NOMO-1 treated with DMSO at 0.1 percent for 48 hours (cell line): Measurements from ENCODE around the gene SLC38A11.

Source experiments
- DNase-seq: peaks from one replicate; lab custom pipeline; 2025; ENCODE audit not compliant: unreplicated experiment; lab: John Stamatoyannopoulos, UW

SLC38A11 gene

GRCh38 chr2:164846276-164846675, 109.0 kb downstream of the SLC38A11 start:
- no peak for DNase-seq
